Stimulated activated CD4-positive, alpha-beta T cell treated with anti-CD3 and anti-CD28 coated beads, Interleukin-12 subunit alpha, Interleukin-12 subunit beta, amount 100 ng/mL, for 48 hours (primary cell): ENCODE results near the gene PTPRG.

ENCODE experiments used
- DNase-seq, 3 donors: peaks; one replicate each; pipeline ENCODE4 v3.0.0-alpha.2; 2020; ENCODE audit warnings: low read depth in 2 of 3, low spot score in 1 of 3

The PTPRG gene

DNA sequence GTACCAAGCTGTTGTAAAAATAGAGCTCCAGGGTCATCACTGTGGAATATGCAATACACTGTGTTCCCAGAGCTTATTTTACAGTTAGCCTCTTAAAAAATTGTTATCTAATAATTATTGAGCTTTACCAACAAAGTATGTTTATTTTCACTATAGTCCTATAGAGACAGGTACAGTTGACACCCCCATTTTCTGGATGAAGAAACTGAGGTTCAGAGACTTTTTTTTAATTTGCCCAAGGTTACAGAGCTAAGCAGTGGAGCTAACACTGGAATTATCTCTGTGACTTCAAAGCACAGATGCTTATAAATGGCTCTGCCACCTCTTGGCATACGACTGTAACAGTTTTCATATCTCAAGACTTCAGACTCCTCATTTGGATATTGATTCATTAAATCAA, 685.6 kb downstream of the PTPRG start:
- DNase-seq, result no peak

DNA sequence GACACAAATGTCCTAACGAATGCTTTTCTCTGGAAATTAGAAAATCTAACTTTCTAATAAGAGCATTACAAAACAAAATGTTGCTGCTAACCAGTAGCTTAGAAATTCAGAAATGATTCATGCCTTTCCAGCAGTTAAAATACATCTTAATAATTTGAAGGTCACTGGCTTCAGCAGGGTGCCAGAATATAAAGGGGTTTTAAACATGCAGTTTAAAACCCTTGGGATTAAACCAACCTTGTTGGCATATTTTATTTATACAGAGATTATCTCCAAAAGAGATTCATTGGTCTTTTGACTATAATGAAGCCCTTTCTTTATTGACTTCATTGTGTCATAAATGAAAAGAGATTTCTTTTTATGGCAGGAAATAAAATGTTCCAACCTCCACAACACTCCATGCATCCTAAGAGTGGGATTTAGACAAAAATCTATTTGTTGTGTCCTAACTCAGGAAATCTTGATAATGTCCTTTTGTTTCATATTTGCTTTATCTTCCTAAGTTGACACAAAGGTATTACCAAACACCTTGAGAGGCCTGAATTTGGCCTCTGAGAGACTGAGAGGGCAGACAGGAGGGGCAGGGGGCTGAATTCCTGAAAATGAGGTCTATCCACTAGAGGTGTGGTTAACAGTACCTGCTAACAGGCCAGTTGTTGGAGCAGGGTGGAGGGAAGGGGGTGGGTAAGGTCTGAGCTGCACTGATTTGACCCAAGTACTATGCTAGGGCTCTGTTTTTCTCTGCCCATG, 687.5 kb downstream of the PTPRG start:
- no peak for DNase-seq

DNA sequence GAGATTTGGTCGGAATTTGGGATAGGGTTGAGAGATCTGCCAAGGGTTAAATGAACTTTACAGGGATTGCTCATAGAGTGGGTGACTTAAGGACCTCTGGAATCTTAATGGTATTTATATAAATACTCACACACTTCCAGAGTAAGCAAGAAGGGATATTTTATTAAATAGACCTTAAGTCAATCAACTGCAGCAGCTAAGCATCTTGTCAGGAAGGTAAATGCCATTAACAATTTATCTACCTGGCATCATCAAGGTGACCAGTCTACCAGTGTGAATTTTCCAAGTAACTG, 688.1 kb downstream of the PTPRG start:
- DNase-seq, result no peak

DNA sequence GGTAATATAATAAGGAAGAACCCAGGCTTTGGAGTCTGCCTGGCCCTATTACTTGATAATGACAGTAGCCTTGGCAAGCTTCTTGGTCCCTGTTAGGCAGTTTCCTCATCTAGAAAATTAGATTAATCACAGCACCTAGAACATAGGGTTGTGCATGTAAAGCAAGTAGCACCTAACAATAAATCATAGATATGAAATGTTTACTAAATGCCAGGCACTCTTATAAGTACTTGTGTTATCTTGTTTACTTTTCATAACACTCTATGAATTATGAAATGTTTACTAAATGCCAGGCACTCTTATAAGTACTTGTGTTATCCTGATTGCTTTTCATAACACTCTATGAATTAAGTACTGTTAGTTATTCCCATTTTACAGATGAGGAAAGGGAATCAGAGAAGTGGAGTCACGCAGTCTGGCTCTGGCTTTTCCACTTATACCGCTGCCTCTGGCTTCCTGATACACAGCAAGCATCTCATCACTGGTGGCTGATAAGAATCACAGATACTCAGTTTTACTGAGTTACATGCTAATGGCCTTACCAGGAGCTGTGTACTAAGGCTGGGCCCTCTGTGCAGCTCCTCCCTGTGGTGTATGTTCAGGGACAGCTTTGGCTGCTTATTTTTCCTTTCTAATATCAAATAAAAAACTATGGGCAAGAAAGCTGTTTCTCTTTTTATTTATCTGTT, 688.6 kb downstream of the PTPRG start:
- no peak for DNase-seq

DNA sequence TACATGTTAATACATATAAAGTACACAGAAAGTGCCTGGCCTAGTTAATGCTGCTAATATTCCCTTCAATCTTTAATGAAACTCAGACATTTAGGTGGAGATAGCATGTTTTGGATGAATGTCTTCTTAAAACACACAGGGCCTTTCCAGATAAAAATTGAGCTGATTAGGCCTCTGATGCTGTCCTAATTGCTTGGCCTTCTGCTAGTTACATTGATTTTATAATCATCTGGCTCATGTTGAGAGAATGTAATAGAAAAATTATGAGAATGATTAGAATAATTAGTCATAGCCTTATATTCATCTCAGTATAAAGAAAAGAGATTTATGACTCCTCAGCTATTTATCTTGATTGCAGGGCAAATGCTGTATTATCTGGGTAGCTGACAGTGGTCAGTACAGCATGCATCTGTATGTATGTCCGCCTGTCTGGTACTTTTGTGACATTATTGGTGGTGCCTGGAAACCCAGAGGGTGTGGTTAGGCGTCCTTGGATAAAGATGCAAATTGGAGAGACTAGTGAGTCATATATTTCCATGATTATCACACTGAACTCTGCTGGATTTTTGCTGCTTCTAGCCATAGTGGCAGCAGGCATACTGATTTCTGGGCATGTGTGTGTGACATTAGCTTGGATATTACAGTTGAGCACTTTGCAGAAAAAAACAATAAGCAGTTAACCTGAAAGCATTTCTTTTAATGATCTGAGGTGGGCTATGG, 691.2 kb downstream of the PTPRG start:
- DNase-seq, result no peak

DNA sequence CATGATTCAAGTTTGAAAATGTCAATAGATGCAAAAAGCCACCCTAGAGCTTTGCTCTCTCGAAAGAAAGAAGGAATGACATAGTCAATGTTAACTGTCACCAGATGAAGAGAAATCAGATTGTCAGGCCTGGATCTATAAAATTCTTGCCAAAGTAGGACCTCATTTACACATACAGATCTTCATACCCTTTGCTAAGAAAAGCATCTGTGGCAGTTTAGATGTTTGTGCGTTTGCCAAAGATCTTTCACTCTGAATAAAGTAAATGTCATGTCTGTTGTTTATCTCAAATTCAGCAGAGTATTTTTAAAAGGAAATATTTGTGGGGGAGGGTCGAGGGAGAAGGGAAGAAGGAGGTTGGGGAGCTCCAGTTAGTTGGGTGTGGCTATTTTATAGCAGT, 692.6 kb downstream of the PTPRG start:
- DNase-seq, result no peak

DNA sequence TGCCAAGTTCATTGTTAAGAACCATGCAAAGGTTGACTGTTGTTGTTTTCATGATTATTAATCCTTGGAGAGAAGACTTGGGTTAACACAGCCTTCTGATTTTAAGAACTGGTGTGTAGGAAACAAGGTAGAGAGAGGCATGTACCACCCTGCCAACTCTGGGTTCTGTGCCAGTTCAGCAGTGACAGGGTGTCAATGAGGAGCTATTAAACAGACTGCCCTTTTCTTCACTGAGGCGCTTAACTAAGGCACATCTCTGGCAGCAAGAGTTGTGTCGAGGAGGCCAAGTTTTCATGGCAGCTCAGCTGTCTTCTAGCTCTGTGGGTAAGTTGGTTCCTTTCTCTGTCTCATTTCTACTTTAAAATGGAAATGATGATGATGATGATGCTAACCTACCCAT, 694.4 kb downstream of the PTPRG start:
- DNase-seq, result no peak

DNA sequence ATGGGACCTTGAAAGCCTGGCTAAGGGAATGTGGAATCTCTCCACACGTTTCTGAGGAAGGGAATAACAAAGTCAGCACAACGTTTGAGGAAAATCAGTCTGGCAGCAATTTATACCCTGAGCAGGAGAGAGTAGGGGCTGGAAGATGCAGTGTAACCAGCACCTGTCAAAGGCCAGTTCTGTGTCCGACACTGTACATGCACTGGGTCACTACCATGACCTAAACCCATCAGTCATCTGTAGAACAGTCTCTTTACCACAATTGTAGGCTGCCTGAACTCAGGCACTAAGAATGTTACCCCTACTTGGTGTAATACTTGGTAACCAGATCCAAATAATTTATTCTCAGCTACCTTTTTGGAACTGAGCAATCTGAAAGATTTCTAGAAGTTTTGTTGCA, 698.6 kb downstream of the PTPRG start:
- DNase-seq, result no peak

DNA sequence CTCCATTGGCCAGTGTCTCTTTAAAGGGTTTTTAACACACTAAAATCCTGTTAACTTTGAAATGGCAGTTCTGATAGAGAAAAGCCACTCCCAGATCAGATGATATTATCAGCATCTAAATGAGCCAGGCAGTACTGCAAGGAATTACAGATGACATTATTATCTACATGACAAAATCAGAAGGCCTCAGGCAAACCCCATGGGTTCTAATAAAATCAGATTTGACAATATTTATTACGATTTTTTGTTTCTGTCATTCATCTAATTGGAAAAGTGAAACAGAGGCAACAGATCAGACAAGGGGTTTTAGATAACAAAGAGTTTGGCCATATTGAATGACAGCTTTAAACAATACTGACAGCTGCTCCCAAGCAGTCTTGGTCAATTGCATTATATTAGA, 699.3 kb downstream of the PTPRG start:
- DNase-seq, result no peak

DNA sequence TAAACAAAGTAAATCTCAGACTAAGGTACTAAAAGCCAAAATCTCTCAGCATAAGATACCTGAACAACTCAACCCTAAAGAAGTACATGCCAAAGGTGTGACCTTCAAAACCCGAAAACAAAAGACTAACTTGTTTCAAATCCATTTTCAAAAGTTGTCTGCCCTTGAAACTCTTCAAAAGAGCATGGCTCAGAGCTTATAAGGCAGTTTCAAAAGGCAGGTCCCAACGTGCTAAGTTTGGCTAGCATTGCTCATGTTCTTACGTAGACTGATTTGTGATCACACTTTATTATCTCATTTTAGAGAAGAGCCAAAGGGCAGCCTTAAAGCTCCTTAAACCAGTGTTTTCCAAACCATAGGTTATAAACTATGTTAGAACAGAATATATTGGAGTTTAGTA, 699.8 kb downstream of the PTPRG start:
- DNase-seq, result no peak

DNA sequence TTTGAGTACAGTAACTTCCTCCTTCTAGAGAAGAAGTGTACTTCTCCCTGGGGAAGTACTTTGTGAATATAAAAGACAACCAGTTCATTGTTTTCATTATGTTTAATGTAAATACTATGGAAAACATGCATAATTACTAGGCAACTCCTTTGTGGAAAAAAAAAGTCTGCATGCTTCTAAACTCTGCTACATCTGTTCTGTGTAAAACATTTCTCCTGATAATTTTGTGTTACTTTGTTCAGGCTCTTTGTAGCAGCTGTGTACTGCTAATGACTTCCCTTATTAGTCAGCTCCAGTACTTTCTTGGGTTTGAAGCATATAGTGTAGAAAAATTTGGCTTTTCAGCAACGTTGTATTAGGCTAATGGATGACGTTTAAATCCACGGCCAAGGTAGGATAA, 700.4 kb downstream of the PTPRG start:
- no peak for DNase-seq

DNA sequence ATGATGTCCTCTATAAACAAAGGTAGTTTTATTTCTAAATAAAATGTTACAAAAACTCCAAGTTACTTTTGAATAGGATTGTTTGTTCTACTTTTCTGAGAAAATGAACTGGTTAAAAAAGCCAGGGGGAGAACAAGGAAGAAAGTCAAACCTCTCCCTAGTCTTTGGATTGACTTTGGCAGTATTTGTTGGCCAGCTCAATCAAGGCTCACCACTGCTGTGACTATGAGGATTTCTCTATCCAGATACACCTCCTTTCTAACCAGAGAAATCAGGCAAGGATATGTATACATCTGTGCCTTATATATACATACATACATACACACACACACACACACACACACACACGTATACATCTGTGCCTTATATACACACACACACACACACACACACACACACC, 704.2 kb downstream of the PTPRG start:
- no peak for DNase-seq

DNA sequence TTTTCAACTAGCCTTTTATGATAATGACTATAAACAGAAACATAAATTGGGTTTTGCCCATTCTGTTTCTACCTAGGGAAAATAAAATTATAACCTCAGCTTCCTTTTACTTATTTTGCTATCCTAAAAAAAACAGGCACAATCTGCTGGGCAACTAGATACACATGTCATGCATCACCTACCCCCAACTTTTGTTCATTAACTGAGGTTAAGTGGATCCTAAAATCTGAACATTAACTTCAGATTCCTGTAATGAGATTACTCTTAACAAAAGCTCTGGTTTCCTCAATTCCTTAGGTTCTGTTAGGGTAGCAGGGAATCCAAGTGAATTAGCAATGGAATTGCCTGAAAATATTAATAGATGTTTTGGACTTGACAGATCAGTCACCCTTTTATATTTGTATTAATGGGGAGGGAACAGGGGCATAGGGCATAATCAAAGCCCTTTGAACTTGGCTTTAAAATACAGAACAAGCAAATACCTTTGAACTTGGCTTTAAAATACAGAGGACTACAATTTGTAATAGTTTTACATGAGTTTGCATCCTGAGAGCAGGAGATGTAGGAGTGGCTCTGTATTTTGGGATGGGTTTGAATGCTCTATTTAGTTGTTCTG, 705.4 kb downstream of the PTPRG start:
- DNase-seq, result no peak

DNA sequence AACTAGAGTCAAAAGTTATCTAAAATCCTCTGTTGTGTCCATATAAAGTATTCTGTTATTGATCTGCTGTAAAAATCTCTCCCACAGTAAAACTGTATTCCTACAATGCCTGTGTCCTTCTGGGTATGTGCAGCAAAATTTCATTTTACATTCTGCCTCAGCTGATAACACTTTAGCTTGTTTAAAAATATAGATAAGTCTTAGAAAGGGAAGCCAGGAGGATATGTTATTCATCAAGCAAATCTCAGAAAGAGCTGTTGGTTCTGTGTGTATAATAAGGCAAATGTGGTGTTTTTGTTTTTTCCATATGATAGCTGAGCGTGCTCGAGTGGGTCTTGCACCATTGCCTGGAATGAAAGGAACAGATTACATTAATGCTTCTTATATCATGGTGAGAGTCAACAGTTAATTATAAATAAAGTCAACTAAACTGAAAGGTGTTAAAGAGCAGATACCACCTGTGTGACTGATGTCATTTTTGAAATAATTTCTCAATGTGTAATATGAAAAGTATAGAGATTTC, 715.3 kb downstream of the PTPRG start:
- no peak for DNase-seq

DNA sequence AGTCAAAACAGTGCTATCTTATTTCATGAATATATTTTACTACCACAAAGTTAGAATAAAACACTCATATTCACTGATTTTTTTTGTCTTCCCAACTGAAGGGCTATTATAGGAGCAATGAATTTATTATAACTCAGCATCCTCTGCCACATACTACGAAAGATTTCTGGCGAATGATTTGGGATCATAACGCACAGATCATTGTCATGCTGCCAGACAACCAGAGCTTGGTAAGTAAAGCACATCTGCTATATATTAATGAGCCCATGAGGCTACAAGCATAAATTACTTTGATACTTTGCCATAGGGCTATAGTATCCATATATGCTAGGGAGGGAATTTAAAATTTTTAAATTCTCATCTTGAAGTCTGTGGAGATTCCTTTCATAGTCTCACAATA, 716.1 kb downstream of the PTPRG start:
- no peak for DNase-seq

DNA sequence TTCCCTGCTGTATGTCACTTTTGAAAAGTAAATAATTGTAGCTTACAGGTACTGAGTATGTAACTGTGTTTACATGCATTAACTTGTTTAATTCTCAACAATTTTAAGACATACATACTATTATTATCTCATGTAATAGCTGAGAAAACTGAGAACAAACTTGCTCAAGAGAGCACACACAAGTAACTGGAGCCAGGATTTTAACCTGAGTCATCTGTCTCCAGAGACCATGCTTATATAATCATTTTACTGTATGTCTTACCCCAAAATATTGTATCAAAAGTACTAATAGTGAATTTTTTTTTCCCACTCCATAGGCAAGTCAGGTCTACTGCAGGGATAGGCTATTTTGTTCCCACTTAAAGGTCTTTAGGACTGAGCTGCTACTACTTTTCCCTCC, 716.6 kb downstream of the PTPRG start:
- DNase-seq, result no peak

DNA sequence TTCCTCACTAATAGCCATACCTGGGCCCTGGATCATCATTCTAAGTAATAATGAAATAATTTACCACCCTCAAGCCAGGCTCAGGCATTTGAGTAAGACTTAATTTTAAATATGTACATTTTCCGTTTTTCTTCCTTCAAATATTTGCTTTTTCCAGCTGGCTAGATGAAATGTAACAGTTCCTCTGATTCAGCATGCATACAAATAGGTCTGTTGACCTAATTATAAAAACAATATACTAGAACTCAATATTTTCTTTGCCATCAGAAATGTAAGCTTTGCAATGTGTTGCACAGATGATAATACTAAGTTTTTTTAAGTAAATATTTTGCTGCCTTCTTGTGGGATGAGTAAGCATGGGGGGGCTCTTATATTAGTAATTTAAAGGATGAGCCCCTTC, 720.4 kb downstream of the PTPRG start:
- no peak for DNase-seq

DNA sequence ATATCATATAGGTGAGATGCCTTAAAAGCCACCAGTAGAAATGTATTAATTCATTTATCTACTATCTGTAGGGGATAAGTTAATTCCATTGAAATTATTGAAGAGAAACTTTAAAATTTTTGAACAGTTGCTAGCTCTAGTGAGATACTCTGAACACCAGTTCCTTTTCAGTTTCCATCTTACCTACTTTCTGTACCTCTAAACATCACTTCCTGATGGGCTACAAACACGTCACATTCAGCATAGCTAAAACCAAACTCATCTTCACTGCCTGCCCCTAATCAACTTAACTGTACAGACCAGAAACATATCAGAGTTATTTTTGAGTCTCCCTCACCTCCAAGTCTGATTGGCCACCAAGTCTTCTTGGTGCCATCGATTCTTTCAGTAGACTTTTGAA, 723.1 kb downstream of the PTPRG start:
- DNase-seq, result no peak

DNA sequence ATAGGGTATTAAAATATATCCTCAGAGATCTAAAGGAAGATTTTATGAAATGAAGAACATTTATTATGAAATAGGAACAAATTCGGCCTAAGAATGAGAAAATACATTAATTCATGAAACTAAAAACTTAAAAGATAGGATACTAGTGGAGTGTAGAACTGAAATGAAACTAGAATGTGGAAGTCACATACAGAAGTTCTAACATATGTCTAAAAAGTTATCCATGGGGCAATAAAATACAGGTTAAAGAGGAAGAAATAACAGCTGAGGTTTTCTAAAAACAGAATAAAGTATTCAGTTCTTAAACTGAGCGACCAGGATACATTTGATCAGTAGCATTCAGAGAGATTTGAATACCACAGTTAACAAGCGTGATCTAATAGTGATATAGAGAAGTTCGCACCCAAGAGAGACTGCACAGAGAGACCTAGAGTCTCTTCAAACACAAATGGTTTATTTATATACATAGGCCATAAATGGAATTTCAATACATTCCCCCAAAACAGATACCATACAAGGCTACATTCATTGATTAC, 726.1 kb downstream of the PTPRG start:
- no peak for DNase-seq

DNA sequence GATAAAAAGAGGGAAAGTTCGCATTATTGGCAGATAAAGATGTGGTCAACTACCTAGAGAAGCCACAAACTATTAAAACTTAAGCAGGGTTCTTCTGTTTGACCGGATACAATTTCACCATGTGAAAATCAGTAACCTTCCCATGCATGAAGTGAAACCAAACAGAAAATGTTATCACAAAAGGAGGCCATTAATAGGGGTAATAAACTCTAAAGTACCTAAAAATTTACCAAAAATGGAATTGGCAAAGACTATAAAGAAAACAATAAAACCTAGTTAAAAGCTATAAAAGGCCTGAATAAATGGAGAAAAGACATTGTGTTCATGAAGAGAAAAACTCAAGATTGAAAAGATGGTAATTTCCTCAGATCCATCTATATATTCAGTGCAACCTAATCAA, 728.6 kb downstream of the PTPRG start:
- no peak for DNase-seq

DNA sequence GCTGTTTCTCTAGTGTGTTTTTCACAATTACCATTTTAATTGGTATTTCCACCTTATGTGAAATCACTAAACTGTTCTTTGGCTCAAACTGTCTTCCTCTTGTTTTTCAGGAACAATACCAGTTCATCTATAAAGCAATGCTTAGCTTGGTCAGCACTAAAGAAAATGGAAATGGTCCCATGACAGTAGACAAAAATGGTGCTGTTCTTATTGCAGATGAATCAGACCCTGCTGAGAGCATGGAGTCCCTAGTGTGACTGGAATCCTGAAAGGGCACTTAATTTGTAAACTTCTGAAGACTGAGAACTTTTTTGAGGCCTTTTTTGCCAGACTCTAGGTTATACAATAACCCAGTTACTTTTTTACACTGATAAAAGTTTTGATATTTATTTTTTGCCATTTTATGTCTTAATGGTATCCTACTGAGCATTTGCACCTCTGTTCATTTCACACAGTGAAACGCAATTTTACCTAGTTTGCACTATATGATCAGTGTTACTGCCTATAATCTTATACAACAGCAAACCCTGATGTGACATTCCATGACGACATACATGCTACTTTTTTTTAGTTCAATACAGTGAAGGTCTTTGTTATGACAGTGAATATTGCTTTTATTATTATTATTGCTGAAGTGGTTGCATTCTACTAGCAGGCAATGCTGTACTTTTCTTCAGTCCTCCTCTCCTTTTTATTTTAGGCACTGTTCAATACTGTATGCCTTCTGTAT, 731.8 kb downstream of the PTPRG start:
- no peak for DNase-seq
